HG02885 (cell line): ENCODE data around the gene P2RX7.
"Not testable (repeated sequence)": the region's sequence is repeated elsewhere in the genome, so short reads cannot be mapped to it uniquely, and the experiment has no call there.

Source experiments
- ATAC-seq: cut with Tn5 transposase; IDR thresholded peaks from one replicate; pipeline ENCODE4 v1.9.1; 2021; ENCODE audit warnings: mild to moderate bottlenecking; ENCODE audit not compliant: unreplicated experiment, poor library complexity

Gene P2RX7

GRCh38 chr12:121196902-121197301, 64.2 kb downstream of the P2RX7 start:
- ATAC-seq = no peak

- ATAC-seq = no peak
Observed at GRCh38 chr12:121198949-121199348, 66.3 kb downstream of the P2RX7 start.

GRCh38 chr12:121201140-121201539, 68.5 kb downstream of the P2RX7 start:
- ATAC-seq = not testable (repeated sequence)

DNA sequence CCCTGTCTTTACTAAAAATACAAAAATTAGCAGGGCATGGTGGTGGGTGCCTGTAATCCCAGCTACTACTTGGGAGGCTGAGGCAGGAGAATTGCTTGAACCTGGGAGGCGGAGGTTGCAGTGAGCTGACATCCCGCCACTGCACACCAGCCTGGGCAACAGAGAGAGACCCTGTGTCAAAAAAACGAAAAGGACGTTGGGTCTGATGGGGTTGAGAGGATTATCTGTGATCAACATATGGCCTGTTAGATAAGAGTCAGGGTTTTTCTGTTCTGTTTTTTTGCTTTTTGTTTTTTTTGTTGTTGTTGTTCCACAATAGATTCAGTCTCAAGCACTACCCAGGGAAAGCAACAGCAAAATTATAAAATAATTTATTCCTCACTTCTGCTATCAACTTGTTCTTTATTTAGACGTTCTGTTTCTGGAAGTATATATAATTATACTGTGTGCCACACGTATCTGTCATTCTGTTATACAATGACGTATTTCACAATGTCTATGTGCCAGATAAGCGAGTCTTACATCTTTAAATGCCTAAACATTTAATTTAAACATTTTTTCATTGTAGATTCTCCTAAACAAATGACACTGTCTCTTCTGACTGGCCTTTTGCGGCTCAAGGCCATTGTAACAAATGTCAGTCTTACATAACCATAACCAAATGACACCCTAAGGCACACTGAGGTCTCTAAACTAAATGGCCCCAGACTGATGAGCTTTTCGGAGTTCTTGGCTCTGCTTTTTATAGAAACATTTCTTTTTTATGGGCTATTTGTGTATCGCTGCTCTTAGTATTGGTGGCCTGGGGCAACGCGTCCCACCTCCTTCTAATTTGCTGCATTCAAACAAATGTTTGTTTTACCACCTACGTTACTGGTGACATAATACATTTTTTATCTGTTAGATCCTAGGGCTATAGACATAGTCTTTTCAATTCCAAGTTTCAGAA, 70.0 kb downstream of the P2RX7 start:
- no peak for ATAC-seq

- no peak for ATAC-seq
Observed at GRCh38 chr12:121203482-121203881, 70.8 kb downstream of the P2RX7 start.

DNA sequence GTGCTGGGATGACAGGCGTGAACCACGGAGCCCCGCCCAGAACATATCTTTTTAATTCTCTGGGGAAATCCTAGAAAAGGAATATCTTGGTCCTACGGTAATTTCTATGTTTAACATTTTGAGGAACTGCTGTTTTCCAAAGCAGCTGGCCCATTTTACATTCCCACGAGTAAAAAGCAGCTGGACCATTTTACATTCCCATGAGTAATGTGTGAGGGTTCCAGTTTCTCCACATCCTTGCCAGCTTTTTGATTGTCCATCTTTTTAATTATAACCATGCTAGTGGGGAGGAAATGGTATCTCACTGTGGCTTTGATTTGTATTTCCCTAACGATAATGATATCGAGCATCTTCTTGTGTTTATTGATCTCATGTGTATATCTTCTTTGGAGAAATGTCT, 72.8 kb downstream of the P2RX7 start:
- no peak for ATAC-seq

DNA sequence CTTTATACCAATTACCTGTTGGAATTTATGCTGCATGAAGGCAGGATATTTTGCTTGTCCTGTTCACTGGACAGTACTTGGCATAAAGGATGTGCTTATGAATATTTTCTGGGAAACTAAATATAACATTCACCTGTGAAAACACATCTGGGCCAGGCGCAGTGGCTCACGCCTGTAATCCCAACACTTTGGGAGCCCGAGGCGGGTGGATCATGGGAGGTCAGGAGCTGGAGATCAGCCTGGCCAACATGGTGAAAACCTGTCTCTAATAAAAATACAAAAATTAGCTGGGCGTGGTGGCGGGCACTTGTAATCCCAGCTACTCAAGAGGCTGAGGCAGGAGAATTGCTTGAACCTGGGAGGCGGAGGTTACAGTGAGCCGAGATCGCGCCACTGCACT, 75.9 kb downstream of the P2RX7 start:
- ATAC-seq = not testable (repeated sequence)

GRCh38 chr12:121209221-121209620, 76.5 kb downstream of the P2RX7 start:
- no peak for ATAC-seq

GRCh38 chr12:121209624-121210572, 77.2 kb downstream of the P2RX7 start, which contains the start of gene P2RX4:
TSS of gene P2RX4 (plus strand) at chr12:121210129. CDS start at chr12:121210165, 36 bp downstream.
- peak; percentile 86 for ATAC-seq

- ATAC-seq = no peak
Observed at GRCh38 chr12:121212875-121213274, 80.2 kb downstream of the P2RX7 start.

GRCh38 chr12:121214166-121214777, 81.6 kb downstream of the P2RX7 start:
- no peak for ATAC-seq

DNA sequence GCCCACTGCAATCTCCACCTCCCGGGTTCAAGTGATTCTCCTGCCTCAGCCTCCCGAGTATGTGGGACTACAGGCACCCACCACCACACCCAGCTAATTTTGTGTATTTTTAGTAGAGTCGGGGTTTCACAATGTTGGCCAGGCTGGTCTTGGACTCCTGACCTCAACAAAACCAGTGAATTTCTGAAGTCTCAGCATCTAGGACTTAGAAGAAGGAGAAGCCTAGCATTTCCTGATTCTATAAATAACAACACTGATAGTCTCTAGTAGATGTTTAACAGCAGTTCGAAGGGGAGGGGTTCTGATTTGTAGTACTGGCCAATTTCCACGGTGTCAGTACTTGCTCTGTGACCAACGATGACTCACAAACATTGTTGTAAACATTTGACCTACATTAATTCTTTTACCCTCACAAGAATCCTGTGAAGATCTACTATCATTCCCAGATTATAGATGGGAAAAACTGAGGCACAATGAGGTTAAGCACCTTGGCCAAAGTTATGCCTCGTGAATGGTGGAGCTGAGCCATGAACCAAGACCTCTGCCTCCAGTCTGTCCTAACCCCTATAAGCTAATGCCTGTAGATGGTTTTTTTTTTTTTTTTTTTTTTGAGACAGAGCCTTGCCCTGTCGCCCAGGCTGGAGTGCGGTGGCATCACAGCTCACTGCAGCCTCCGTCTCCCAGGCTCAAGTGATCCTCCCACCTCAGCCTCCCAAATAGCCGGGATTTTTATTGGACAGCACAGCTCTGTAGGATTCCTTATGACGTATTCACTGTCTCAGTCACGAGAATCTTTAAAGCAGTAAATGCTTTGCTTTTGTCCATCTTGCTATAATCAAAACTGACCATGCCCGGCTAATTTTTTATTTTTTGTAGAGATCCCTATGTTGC, 82.4 kb downstream of the P2RX7 start:
- ATAC-seq = no peak

- ATAC-seq = no peak
Observed at GRCh38 chr12:121216102-121216501, 83.4 kb downstream of the P2RX7 start.

DNA sequence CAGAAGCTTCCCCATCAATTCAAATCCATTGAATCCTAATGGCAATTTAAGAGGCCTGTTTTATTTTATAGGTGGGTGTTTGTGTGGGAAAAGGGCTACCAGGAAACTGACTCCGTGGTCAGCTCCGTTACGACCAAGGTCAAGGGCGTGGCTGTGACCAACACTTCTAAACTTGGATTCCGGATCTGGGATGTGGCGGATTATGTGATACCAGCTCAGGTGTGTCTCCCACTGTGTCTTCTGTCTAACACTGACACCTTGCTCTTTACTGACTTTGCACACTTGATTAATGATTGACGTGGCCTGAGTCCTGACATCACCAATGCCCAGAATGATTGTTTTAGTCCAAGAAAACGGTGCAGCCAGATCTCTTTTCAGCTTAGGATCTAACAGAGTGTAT, 84.4 kb downstream of the P2RX7 start:
- ATAC-seq = no peak

DNA sequence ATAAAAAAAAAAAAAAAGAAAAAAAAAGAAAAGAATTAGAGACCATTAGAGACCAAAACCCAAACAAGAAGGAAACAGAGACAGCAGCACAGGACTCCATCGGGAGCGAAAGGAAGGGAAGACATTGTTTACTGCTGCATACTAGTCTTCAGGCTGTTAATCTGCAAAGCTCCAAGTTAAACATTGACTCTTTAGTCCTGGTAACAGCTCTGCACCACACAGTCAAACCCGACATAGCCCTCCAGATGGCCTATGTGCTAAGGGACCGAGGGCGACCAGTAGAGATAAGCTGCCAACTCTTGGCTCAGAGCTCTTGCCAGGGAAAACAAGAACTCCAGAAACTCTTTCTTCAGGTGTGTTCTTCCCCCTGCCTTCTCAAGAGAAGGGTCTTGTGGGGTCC, 85.1 kb downstream of the P2RX7 start:
- no peak for ATAC-seq

GRCh38 chr12:121218588-121219352, 86.1 kb downstream of the P2RX7 start:
- no peak for ATAC-seq

DNA sequence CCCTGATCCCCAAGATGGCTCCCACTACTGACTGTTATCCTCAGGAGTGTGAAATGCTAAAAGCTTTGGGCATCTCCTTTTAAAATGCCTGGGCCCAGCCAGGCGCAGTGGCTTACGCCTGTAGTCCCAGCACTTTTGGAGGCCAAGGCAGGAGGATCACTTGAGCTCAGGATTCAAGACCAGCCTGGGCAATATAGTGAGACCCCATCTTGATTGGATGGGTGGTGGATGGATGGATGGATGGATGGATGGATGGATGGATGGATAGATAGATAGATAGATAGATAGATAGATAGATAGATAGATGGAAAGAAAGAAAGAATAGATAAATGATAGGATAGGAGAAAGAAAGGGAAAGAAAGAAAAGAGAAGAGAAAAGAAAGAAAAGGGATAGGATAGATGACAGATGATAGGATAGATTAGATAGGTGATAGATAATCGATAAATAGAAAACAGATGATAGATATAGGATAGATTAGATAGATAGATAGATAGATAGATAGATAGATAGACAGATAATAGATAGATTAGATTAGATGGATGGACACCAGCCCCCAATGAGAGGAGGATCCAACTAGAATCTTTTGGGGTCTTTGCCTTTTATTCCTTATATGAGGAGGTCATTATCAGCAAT, 86.8 kb downstream of the P2RX7 start:
- ATAC-seq = no peak

DNA sequence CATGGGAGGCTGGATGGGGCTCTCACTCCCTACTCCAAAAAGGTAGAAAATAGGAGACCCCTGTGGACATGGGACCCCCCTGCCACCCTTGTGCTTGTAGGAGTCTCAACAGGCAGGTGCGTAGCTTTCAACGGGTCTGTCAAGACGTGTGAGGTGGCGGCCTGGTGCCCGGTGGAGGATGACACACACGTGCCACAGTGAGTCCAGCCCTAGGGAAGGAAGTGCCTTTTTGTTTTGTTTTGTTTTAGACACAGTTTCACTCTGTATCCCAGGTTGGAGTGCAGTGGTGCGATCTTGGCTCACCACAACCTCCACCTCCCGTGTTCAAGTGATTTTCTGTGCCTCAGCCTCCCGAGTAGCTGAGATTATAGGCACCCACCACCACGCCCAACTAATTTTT, 90.2 kb downstream of the P2RX7 start:
- ATAC-seq = no peak
